Measurements from ENCODE around the gene EDDM3A.
A peak's percentile ranks its signal among the peaks of the same experiment; 100 is the strongest.
"Not testable (repeated sequence)": the region's sequence is repeated elsewhere in the genome, so short reads cannot be mapped to it uniquely, and the experiment has no call there.

The EDDM3A gene, protein sequence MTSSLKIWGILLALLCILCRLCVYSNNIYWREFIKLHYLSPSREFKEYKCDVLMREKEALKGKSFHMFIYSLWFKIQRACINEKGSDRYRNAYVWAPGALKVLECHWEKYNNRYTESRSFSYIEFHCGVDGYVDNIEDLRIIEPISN

DNA sequence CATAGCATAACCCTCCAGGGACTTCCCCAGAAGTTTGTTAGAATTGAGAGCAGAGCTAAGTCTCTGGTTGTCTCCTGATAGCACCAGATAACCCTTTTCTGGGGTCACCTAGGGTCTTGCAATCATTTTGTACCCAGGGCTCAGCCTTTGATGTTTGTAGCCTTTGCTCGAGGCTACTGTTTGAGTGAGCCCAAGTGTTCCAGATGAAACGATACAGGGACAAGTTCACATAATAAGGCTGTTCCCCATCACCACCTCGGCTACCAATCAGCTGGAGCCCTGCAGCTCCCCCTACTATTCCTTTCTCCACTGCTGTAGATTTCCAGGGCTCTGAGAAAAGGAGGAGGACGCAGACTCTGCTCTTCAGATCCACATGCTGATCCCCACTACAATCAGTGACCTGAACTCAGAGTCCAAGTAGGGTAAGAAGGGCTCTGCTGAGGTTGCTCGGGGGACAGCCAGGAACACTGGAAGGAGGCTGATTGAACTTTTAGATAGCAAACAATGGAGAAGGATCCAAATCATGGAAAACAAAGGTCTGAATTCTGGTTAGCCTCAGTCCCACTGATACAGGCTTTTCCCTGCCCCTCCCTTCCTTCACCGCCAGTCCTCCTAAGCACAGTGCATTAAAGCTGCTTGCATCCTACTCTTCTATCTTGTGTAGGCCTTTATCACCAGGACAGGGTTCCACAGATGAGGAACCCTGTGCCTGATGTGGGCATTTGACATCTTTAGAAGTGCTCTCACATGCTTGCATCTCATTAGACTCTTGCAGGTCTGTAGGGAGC lies at the start of gene EDDM3A:
EDDM3A (plus strand) TSS at position 317 of the 788 bp plus-strand sequence. CDS start 1,694 bp downstream, outside the sequence.
- no peak for DNase-seq

DNA sequence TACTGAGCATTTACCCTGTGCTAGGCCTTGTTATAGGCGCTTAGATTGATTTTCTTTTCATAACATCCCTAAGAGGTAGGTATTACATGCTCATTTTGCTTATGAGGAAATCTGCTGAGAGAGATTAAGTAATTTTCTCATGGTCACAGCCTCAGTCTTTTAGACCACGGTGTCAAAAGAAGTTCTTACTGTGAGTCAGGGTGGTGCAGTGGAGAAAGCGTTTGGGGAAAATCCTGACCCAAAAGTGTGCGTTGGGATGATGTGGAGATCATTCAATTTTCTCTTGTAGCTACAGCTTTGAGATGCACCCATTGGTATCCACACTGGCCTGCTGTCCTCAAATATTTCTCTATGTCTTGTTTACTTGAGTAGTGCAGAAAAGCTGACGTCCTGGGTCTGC lies 48.9 kb upstream of the EDDM3A start:
- DNase-seq, result no peak

DNA sequence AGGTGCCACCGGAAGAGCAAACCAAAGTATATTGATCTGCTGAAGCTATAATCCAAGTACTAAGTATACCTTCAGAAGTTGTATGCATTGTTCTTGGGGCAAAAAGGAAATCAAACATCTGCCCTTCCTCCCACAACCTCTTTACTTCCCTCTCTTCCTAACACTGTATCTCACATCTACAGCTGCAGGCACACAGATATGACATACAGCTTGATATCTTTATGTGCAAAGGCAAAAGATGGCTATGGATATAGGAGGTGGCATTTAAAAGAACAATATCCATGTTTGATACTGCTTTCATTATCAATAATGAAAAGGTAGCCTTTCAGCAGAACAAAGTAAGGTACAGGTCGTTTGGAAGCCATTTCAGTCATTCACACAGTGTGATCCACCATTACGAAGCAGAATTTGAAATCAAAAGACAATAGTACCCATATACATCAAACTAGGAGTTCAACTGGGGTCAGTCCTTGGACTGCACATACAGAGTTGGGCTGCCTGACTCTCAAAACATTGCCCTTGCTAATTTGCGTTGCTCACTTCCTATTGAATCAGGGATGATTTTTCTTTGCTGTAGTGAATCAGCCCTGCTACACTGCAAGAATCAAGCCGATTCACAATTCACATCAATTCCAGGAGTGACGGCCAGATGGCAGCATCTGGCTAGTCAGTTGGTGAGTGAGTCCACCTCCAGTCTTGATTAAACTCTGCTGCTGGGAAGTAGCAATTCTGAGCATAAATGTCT lies 48.2 kb upstream of the EDDM3A start:
- peak; percentile 65 to 78 for DNase-seq

DNA sequence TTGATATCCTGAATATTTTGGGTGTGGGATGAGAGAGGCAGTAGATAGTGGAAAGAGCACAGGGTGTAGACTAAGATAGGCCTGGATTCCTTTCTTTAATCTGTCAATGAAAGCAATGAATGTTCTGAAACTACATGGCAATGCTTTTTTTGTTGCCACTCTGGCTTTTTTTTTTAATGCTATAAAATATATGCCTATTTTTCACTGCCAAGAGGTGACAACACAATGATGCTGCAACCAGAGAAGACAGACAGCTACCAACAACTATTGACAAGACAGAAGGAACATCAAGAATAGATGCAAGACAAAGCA lies 47.7 kb upstream of the EDDM3A start:
- DNase-seq, result no peak

DNA sequence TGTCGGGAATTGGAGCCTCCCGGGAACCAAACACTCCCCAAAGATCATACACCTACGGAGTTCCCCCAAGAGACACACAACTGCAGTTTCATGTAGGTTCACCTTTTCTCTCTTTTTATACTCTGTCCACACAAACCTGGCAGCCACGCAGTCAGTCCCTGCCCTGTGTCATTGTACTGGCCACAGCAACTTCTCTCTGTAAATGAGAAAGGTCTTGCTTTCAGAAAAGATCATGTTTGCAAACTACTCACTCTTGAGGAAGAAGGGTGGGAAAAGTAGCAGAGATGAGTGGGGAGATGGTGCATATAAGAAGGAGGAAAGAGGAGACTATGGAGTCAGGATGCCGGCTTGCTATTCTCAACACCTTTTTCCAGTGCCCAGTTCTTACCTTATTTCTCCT lies 46.8 kb upstream of the EDDM3A start:
- no peak for DNase-seq

DNA sequence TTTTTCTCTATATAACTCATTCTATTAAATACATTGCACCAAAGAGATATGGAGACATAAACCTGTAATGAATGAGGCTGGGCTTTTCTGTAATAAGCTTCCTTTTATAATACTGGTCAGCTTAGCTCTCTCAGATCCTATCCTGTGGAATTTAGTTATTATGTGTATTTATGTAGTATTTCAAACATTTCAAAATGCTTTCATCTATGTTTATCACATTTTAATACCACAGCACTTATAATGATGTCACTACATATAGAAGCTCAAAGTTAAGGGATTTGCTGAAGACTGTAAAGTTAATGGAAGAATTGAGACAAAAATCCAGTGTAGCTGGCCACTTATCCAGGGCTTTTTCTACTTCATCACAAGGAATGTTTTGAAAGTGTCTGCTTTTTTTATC lies 45.8 kb upstream of the EDDM3A start:
- no peak for DNase-seq

DNA sequence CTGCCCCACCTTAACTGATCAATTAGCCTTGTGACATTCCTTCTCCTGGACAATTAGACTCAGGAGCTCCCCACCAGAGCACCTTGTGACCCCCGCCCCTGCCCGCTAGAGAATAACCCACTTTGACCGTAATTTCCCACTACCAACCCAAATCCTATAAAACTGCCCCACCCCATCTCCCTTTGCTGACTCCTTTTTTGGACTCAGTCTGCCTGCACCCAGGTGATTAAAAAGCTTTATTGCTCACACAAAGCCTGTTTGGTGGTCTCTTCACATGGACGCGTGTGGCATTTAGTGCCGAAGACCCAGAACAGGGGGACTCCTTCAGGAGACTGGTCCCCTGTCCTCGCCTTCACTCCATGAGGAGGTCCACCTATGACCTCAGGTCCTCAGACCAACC lies 44.7 kb upstream of the EDDM3A start:
- not testable (repeated sequence) for DNase-seq

DNA sequence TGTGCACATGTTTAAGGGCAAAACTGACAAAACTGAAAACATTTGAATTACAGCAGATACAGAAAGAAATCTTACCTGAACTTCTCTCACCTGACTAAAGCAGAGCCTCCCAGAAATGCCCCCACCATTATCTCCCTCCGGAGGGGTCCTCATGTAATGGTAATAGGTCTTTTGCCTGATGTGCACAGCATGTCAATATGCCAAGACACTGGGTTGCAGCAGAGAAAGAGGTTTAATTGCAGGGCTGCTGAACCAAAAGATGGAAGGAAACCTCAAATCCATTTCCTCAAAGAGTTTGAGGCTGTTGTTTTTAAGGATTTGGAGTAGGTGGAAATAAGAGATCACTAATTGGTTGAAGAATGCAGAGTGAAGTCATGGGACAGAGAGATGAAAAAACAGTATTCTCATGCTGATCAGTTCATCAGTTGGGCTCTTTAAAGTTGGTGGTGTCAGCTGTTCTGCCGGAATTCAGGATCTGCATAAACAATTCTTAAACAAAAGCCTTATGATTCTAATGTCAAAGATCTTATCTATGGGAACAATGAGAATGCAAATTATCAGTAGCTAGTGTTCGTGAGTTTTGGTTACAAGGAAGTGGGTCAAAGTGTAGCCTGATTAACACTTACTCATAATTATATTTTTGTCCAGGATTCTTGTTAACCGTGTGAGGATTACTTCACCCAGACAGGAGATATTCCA lies 38.9 kb upstream of the EDDM3A start:
- no peak for DNase-seq

DNA sequence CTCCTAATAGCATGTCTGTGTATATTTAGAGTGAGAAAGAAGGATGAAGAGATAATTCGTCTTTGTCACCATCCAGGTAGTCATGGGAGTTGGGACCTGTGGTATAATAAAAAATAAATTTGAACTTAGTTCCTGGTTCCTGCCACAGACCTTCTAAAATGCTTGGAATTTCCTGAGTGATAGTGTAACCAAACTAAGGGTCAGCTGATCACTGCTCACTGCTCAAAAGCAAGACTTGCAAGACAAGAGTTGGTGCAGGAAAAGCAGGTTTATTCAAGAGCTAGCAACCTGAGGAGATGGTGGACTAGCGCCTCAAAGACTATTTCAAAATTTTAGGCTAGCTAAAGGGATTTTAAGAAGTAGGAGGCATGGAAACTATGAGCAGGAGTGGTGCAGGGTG lies 38.1 kb upstream of the EDDM3A start:
- DNase-seq, result no peak

DNA sequence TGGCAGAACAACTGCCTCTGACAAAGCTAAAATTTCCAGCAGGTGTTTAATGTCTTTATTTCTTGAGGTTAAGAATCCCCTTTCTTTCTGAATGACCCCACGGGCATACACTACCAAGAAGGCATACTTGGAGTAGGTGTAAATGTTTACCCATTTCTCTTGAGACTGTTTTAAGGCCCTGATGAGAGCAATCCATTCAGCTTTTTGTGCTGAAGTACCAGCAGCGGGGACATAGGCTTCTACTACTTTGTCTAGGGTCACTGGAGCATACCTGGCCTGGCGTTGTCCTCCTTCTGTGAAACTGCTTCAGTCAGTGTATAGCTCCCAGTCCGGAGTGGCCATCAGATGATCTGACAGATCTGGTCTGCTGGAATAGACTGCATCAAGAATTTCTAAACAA lies 34.4 kb upstream of the EDDM3A start:
- no peak for DNase-seq

DNA sequence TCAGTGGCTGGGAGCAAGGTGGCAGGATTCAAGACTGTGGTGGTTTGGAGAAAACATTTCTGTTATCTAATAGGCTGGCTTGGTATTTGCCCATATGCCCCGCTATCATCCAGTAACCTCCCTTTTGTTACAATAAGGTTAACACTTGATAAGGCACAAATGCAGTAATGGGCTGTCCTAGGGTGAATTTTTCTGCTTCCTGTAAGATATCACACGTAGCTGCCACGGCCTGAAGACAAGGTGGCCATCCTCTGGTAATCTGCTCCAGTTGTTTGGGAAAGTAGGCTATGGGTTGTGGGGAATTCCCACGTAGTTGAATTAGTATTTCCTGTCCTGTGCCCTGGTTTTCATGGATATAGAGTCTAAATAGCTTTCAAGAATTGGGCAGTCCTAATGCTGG lies 34.0 kb upstream of the EDDM3A start:
- DNase-seq, result no peak

DNA sequence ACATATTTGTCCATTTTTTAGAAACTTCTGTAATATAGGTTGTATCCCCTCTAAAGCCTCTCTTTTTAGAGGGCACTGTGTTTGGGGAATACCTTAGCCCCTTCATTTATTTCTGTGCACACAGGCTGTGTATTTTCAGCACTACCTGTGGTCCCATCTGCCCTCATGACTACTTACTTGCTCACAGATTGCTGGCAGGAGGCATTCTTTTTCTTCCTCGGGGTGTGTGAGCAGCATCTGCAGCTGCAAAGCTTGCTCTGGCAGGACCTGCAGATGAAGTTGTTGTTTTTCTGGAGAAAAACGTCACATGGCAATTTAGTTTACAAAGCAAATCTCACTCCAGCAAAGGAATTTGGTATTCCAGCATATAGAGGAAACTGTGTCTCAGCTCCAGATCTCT lies 32.8 kb upstream of the EDDM3A start:
- DNase-seq, result no peak

DNA sequence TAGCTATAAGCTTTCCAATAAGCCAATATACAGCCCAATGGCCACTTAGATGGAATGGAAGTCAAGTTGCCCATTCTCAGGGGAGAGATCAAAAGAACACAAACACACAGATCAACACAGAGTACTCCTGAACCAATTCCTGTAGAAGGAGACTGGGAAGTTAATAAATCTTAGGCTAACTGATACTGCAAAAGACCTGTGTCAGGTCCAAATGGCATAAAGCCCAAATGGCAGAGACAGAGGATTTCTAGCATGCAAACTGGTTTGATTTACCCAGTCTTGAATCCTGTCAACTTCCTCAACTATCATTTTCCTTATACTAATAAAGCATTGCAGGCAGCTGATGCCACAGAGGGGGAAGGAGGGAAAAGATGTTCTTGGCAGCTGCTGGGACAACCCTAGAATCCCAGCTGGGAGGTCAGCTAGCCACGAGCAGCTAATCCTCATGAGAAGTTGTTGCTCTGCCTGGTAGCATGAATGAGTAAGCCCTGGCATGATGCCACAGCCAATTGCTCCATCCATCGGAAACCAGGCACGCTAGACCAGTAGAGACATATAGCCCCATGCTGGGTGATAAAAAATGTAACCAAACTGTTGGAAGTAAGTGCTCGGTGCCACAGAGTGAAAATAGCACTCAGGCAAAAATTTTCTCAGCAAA lies 31.0 kb upstream of the EDDM3A start:
- DNase-seq, result peak in 1 of 2 experiments; percentile 27

DNA sequence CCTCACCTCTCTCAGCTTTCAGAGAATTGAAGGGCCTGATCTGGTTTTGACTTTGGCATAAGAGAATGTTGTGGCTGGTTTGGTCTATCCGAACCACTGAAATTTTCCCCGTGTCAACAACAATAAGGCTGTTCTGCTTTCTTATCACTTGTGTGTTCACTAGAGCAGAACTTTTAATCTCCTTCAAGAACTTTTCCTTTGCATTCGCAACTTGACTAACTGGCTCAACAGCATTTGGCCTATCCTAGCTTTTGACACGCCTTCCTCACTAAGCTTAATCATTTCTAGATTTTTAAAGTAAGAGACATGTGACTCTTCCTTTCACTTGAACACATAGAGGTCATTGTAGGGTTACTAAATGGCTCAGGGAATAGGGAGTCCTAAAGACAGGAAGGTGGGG lies 25.9 kb upstream of the EDDM3A start:
- DNase-seq, result no peak

DNA sequence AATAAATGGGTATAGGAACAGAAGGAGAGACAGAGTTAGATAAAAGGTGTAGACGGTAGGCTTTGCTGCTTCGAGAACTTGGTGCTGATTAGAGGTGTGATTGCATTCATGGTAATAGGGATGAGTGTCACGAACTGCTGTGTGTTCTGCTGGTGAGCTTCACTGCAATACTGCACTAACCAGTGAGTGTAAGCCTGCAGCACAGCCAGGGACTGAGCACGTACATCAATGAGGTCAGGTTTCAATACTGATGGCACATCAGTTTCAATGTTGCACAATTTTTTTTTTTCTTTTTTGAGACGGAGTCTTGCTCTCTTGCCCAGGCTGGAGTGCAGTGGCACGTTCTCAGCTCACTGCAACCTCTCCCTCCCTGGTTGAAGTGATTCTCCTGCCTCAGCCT lies 24.9 kb upstream of the EDDM3A start:
- no peak for DNase-seq

DNA sequence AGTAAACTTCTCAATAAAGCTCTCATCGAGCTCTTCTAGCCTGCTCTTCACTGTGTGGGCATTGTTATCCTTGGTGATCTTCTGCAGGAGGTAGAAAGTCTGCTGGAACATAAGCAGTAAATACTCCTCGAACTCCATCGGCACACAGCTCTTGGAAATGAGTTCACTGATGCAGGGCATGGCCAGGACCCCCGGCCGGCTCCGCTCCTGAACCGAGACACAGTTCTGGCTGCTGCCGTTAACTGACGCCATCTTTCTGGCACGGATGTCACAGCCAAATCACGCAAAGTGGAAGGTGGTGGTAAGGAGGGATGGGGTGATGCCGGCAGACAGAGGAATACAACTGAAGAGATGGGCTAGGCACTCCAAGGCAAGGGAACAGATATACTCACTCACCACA lies 23.7 kb upstream of the EDDM3A start:
- DNase-seq, result no peak

DNA sequence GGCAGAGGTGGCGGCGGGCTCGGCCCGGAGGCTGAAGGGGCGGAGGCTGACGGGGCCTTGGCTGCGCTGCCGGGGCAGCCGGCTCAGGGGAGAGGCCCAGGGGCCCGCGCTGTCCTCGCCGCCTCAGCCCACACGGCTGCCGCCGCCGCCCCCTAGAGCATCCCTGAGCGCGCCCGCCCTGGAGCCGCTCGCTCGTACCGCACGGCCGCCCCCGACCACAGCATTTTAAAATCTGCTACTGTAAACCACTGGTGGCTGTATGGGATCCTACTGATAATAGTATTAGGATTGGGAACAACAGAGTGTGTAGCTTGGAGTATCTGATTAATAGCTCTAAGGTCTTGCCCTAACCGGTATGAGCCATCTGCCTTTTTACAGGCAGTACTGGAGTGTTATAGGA lies 22.2 kb upstream of the EDDM3A start:
- DNase-seq, result no peak

DNA sequence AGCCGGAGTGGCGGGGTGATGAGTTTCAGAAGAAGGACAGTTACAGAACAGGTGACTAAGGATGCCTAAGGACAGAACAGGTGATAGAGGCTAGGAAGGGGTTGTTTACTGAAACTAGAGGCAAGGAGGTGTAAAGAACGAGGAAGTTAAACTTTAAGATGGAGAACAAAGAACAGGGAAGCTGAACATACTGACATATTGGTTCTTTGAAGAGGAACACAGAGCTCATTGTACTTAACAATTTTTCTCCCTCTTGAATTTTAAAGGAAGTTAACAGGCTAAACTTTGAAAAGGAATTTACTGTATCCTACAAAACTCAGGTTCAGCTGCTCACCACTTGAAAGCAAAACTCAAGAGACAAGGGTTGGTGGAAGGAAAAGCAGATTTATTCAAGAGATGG lies 19.6 kb upstream of the EDDM3A start:
- DNase-seq, result not testable (repeated sequence)

DNA sequence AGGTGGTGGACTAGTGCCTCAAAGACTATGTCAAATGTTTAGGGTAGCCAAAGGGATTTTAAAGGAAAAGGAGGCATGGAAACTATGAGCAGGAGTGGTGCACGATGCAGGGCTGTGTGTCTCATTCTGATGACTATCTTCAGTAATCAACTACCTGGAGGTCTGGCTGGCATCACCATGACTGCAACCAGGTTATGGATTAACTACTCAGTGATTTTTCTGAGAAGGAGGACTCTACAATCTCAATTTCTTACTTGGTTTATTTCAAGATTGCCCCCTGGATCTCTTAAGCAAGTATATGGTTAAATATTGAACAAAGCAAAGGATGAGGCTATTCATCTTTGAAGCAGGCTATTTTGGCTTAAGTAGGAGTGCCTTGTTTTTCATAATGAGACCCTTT lies 19.2 kb upstream of the EDDM3A start:
- DNase-seq, result no peak

DNA sequence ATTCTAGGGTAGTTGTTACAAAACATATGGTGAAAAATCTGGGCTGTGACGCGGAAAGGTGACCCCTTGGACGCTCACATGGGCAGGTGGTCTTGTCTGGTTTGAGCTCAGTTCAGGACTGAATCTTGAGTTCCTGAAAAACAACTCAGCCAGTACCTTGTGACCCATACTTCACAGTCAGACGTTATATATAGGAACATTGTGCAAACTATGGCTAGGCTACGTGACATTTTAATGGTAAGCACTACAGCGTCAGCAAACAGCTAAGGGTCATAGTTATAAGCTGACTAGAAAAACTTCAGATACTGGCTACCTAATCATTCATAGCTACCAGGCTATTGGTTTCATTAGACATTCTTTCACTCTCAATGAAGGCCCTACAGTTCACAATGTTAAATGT lies 14.8 kb upstream of the EDDM3A start:
- no peak for DNase-seq

DNA sequence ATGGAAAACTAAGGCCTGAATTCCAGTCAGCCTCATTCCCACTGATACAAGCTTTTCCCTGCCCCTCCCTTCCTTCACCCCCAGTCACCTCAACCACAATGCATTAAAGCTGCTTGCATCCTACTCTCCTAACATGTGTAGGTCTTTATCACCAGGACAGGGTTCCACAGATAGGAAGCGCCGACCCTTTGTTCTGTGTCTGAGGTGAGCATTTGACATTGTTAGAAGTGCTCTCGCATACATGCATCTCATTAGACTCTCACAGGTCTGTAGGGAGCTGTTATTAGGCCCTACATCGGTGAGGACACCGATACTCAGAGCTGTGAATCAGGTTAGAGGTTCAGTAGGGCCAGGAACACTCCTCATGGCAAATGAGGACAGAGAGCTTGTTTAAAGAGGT lies 13.2 kb upstream of the EDDM3A start:
- DNase-seq, result no peak

DNA sequence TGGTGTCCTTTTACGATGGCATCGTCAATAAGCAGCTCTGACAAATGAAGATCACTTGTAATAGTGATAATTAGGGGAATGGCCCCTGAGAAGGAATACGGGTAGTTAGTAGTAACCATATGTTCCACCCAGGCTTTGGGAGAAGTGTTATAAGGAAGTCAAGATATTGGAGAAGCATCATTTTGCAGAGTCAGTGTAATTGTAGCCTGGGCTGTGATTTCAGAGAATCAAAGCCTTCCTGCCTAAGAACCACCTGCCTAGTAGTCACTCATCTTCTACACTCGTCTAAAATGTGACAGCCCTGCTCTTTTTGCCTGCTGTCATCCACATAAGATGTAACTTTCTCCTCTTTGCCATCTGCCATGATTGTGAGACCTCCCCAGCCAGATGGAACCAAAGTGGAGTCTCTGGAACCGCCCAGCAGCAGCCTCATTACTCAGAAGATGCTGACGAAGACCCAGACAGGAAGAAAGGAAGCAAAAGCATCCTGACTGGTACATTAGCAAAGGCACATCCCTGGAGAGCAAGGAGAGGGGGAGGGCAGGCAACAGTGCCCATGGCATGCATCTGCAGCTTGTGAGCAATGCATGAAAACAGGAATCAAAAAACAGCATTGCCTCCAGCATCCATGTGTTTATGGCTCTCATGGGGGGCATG lies 12.6 kb upstream of the EDDM3A start:
- no peak for DNase-seq
